ENCODE results near the gene METRNL.

METRNL gene

GRCh38 chr17:83100220-83100852 lies 20.9 kb downstream of the METRNL start:
- Histone ChIP-seq H3K36me3 (ENCODE audit: insufficient read depth, low read length) (no peaks in the 10 kb centered on the region), H3K4me3 (ENCODE audit: low read depth in 1 of 2, low read length in 2 of 2) (no peak overlapping the region), H2AFZ (ENCODE audit: low read depth, low read length) (no peak overlapping the region), H3K27ac (ENCODE audit: low read length) (no peak overlapping the region), H3K27me3 (ENCODE audit: insufficient read depth, low read length, poor library complexity) (peaks cover 33% of the 10 kb centered on the region), H3K9ac (ENCODE audit: low read depth, low read length) (no peak overlapping the region), H3K4me2 (ENCODE audit: insufficient read depth, low read length) (no peak overlapping the region), H3K4me1 (ENCODE audit: insufficient read depth, low read length) (peaks cover 4% of the 10 kb centered on the region; the same call in 1 of the 2 replicates), H3K9me3 (ENCODE audit: insufficient read depth, low read length, severe bottlenecking) (no peaks in the 10 kb centered on the region), H3K79me2 (ENCODE audit: insufficient read depth, low read length) (no peaks in the 10 kb centered on the region), H4K20me1 (ENCODE audit: insufficient read depth, low read length) (peaks cover 31% of the 10 kb centered on the region)
- DNase-seq (no peak), ATAC-seq (ENCODE audit: insufficient read depth, low read depth) (no peak)
- TF ChIP-seq EZH2 (IDR thresholded peaks at IDR 0.05; ENCODE audit: borderline replicate concordance, low read depth, low read length, severe bottlenecking) (no peak), CTCF (IDR thresholded peaks at IDR 0.05; ENCODE audit: borderline replicate concordance, extremely low read depth, low read length, poor library complexity, severe bottlenecking) (no peak)

DNA sequence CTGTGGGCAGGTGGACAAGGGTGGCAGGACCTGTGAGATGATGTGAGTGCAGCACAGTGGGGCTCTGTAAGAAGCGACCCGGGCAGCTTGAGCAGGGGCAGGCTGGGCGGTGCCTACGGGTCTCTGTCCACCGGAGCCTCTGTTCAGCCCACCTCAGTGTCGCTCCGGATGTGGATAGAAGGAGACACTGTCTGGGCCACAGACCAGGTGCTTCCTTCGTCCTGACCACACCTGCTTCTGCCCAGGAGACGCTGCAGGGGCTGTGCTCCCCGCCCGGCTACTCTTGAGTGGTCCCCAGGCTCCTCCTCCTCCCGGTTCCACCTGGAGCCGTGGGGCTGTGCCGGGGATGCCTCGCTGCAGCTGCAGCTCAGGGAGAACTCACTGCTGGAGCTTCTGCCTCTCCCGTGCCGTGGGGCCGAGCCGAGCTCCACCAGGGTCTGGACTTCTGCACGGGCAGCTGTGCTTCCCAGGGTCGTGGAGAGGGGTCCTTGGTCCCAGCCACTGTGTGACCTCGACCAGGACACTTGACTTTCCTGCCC lies 21.5 kb downstream of the METRNL start:
- Histone ChIP-seq H3K9ac (ENCODE audit: low read depth, low read length) (no peak overlapping the region), H3K4me3 (ENCODE audit: low read depth in 1 of 2, low read length in 2 of 2) (no peak overlapping the region), H3K36me3 (ENCODE audit: insufficient read depth, low read length) (no peaks in the 10 kb centered on the region), H3K4me2 (ENCODE audit: insufficient read depth, low read length) (no peak overlapping the region), H3K9me3 (ENCODE audit: insufficient read depth, low read length, severe bottlenecking) (no peaks in the 10 kb centered on the region), H3K79me2 (ENCODE audit: insufficient read depth, low read length) (no peaks in the 10 kb centered on the region), H3K4me1 (ENCODE audit: insufficient read depth, low read length) (peaks cover 4% of the 10 kb centered on the region; the same call in 1 of the 2 replicates), H2AFZ (ENCODE audit: low read depth, low read length) (no peak overlapping the region), H4K20me1 (ENCODE audit: insufficient read depth, low read length) (peaks cover 28% of the 10 kb centered on the region), H3K27ac (ENCODE audit: low read length) (no peak overlapping the region), H3K27me3 (ENCODE audit: insufficient read depth, low read length, poor library complexity) (peaks cover 33% of the 10 kb centered on the region)
- DNase-seq: peak; percentile 31
- peak; percentile 57 for ATAC-seq (ENCODE audit: insufficient read depth, low read depth)
- TF ChIP-seq EZH2 (IDR thresholded peaks at IDR 0.05; ENCODE audit: borderline replicate concordance, low read depth, low read length, severe bottlenecking) (peak; percentile 50), CTCF (IDR thresholded peaks at IDR 0.05; ENCODE audit: borderline replicate concordance, extremely low read depth, low read length, poor library complexity, severe bottlenecking) (no peak)

DNA sequence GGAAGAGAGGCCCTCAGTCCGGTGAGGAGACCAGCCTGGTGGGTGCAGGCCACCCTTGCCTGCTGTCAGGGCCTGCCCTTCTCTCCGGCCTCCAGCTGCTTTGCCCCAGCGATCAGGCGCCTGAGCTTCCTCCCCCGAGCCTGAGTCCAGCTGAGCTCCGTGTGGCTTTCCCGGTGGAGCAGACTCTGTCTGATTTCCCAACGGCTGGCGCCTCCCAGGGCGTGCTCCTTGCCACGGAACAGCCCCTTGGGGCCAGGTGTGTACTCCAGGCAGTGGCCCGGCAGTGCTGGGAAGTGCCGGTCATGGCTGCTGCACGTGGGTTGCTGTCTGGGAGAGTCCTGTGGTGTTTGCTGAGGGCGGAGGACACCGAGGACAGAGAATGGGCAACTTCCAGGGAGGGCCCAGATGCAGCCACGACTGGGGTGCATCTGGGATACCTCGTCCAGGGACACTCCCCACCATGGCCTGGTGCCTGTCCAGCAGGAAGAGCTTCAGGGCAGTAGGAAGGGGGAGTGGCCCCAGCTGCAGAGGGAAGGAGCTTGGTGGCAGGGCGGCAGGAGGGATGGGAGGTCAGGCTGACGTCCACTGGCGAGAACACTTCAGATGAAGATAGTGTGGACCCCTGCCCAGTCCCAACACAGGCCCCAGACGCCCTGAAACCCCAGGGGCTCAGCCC lies 22.5 kb downstream of the METRNL start:
- no peak for ATAC-seq (ENCODE audit: insufficient read depth, low read depth)
- no peak for DNase-seq
- peaks cover 33% of the 10 kb centered on the region for H3K27me3 ChIP-seq (ENCODE audit: insufficient read depth, low read length, poor library complexity)
- no peaks in the 10 kb centered on the region for H3K9me3 ChIP-seq (ENCODE audit: insufficient read depth, low read length, severe bottlenecking)
- no peak for TF ChIP-seq CTCF (IDR thresholded peaks at IDR 0.05; ENCODE audit: borderline replicate concordance, extremely low read depth, low read length, poor library complexity, severe bottlenecking)
- no peak overlapping the region for H3K4me2 ChIP-seq (ENCODE audit: insufficient read depth, low read length)
- no peak overlapping the region for H3K4me3 ChIP-seq (ENCODE audit: low read depth in 1 of 2, low read length in 2 of 2)
- no peaks in the 10 kb centered on the region for H3K36me3 ChIP-seq (ENCODE audit: insufficient read depth, low read length)
- H3K27ac ChIP-seq (ENCODE audit: low read length): no peak overlapping the region
- peaks cover 4% of the 10 kb centered on the region; the same call in 1 of the 2 replicates for H3K4me1 ChIP-seq (ENCODE audit: insufficient read depth, low read length)
- H2AFZ ChIP-seq (ENCODE audit: low read depth, low read length): no peak overlapping the region
- no peaks in the 10 kb centered on the region for H3K79me2 ChIP-seq (ENCODE audit: insufficient read depth, low read length)
- H3K9ac ChIP-seq (ENCODE audit: low read depth, low read length): no peak overlapping the region
- H4K20me1 ChIP-seq (ENCODE audit: insufficient read depth, low read length): peaks cover 19% of the 10 kb centered on the region

Data from DND-41 (cell line).